ENCODE measurements around the gene SLX9. TPM values are rescaled to one million over a fixed set of nuclear protein-coding genes. Genes with fewer than 3 reads are reported as not detected.
"Not testable (repeated sequence)": the region's sequence is repeated elsewhere in the genome, so short reads cannot be mapped to it uniquely, and the experiment has no call there.

Gene SLX9
- total RNA-seq, 1 donor from 2014 or later: 33.1 TPM

DNA sequence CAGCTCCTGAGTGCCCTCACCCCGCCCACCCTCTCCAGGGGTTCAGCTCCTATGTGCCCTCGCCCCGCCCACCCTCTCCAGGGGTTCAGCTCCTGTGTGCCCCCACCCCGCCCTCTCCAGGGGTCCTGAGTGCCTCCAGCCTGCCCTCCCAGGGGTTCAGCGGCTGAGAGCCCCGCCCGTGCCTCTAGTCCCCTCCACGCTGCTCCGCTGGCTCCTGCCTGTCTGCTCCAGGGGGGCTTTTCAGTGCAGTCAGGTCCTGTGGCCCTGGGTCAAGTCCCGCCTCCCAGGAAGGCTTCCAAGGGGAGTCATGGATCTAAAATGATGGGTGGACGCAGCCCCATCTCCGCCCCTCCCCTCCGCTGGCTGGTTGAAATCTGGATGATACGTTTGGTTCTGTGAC is 33.8 kb downstream of the SLX9 start:
- H3K27ac Mint-ChIP-seq: peak overlapping the region; percentile 6
- TF ChIP-seq, protein P1, sequence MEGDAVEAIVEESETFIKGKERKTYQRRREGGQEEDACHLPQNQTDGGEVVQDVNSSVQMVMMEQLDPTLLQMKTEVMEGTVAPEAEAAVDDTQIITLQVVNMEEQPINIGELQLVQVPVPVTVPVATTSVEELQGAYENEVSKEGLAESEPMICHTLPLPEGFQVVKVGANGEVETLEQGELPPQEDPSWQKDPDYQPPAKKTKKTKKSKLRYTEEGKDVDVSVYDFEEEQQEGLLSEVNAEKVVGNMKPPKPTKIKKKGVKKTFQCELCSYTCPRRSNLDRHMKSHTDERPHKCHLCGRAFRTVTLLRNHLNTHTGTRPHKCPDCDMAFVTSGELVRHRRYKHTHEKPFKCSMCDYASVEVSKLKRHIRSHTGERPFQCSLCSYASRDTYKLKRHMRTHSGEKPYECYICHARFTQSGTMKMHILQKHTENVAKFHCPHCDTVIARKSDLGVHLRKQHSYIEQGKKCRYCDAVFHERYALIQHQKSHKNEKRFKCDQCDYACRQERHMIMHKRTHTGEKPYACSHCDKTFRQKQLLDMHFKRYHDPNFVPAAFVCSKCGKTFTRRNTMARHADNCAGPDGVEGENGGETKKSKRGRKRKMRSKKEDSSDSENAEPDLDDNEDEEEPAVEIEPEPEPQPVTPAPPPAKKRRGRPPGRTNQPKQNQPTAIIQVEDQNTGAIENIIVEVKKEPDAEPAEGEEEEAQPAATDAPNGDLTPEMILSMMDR (IDR thresholded peaks at IDR 0.05; ENCODE audit: unreplicated experiment): no peak
- no peaks in the 10 kb centered on the region for H3K4me1 Mint-ChIP-seq (ENCODE audit: low read depth)
- no peaks in the 10 kb centered on the region for H3K36me3 Mint-ChIP-seq (ENCODE audit: insufficient read depth)
- no peak for DNase-seq (ENCODE audit: low spot score, unreplicated experiment)
- H3K4me3 Mint-ChIP-seq (ENCODE audit: low read depth): no peak overlapping the region
- H3K9me3 Mint-ChIP-seq (ENCODE audit: low read depth): no peaks in the 10 kb centered on the region
- no peaks in the 10 kb centered on the region for H3K27me3 Mint-ChIP-seq

DNA sequence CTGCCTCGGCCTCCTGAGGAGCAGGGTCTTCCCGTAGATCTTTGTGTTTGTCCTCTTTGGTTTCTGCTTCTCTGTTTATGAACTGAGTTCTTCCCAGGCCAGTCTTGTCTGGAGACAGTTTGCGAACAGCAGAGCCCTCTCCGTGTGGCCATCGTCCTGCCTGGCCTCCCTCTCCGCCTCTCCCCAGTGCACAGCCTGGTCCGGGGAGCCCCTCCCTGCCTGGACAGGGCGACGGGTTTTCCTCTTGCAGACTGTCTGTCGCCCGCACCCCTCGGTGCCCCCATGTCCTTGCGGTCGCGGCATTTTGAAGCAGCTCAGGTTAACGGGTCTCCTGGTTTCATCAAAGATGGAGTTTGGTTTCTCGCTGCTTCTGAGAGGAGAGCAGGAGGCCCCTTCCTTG is 34.8 kb downstream of the SLX9 start:
- TF ChIP-seq, protein P1 (IDR thresholded peaks at IDR 0.05; ENCODE audit: unreplicated experiment): no peak
- Mint-ChIP-seq H3K27me3 (no peaks in the 10 kb centered on the region), H3K4me3 (ENCODE audit: low read depth) (no peak overlapping the region), H3K4me1 (ENCODE audit: low read depth) (no peaks in the 10 kb centered on the region), H3K36me3 (ENCODE audit: insufficient read depth) (peaks cover 2% of the 10 kb centered on the region), H3K9me3 (ENCODE audit: low read depth) (no peaks in the 10 kb centered on the region), H3K27ac (no peak overlapping the region)
- no peak for DNase-seq (ENCODE audit: low spot score, unreplicated experiment)

DNA sequence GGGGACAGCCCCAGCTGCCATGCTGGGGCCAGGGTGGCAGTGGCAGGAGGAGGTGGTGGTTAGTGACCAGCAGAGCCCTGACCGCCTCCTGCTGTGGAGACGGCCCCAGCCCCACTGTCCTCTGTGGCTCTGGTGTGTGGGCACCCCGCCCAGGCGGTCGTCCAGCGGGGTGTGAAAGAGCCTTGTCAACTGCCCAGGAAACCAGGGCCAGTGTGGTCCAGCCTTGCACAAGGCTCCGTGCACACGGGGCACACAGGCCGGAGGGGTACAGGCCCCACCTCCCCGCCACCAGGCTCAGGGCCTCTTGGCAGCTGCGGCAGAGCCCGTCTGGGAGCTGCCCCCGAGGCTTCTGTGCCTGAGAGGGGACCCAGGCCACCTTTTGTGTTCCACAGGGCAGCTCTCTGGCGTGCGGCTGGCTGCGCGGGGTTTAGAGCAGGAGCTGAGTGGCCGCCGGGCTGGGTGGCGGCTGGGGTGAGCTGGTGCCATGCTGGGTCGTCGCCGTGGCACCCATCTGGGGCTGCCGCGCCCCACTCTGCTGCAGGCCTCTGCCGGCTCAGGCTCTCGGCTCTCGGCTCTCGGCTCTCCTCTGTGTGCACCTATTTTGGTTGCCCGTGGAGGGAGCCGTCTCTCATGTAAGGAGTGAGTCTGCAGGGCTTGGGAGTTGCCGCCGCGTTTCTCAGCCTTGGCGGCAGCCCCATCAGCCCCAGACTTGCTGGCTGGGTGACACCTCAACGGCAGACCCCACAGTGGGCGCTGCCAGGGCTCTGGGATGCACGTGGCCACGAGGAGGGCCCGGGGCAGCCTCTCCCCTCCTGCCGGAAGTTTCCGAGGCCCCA is 36.1 kb downstream of the SLX9 start:
- no peaks in the 10 kb centered on the region for H3K4me1 Mint-ChIP-seq (ENCODE audit: low read depth)
- no peak for DNase-seq (ENCODE audit: low spot score, unreplicated experiment)
- TF ChIP-seq, protein P1 (IDR thresholded peaks at IDR 0.05; ENCODE audit: unreplicated experiment): no peak
- peaks cover 2% of the 10 kb centered on the region for H3K36me3 Mint-ChIP-seq (ENCODE audit: insufficient read depth)
- no peaks in the 10 kb centered on the region for H3K27me3 Mint-ChIP-seq
- no peak overlapping the region for H3K27ac Mint-ChIP-seq
- no peak overlapping the region for H3K4me3 Mint-ChIP-seq (ENCODE audit: low read depth)
- H3K9me3 Mint-ChIP-seq (ENCODE audit: low read depth): no peaks in the 10 kb centered on the region

DNA sequence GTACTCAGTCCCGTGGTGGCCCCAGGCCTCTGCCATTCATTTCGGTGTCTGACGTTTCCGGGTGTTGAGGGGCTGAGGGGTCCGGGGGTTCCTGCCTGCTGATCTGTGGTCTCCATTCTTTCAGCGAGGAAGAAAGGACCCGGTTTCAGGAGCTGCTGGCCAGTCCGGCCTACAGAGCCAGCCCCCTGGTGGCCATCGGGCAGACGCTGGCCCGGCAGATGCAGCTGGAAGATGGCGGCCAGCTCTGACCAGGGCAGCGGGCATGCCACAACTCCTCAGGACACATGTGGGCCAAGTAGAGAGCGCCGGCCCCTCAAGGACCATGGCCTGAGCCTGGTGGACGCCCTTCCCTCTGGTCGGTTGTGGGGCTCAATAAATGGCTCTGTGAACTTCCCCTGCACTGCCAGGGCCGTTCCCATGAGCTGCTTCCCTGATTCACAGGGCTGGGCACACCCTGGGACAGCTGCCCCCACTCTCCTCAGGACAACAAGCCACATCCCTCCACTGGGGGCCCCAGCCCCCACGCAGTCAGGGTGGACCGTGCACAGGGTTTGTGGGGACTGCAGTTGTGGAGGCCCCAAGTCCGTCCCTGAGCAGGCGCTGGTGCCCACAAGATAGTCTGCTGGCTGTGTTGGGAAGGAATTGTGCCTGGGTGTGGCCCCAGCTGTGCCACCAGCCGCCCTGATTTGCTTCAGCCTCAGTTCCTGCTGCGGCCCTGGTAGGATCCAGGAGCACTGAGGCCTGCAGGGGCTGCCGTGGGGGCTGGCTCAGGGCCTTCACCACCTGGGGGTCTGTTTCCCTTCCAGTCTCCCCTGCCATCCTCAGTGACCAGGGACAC is 36.9 kb downstream of the SLX9 start:
- not testable (repeated sequence) for H3K9me3 Mint-ChIP-seq (ENCODE audit: low read depth); H3K4me3 Mint-ChIP-seq (ENCODE audit: low read depth); H3K27ac Mint-ChIP-seq; H3K27me3 Mint-ChIP-seq; DNase-seq (ENCODE audit: low spot score, unreplicated experiment); H3K36me3 Mint-ChIP-seq (ENCODE audit: insufficient read depth); H3K4me1 Mint-ChIP-seq (ENCODE audit: low read depth)
- TF ChIP-seq, protein P1 (IDR thresholded peaks at IDR 0.05; ENCODE audit: unreplicated experiment): peak; percentile 35

- H3K27ac Mint-ChIP-seq: no peak overlapping the region
- peaks cover 2% of the 10 kb centered on the region for H3K36me3 Mint-ChIP-seq (ENCODE audit: insufficient read depth)
- no peaks in the 10 kb centered on the region for H3K4me1 Mint-ChIP-seq (ENCODE audit: low read depth)
- H3K4me3 Mint-ChIP-seq (ENCODE audit: low read depth): no peak overlapping the region
- no peaks in the 10 kb centered on the region for H3K9me3 Mint-ChIP-seq (ENCODE audit: low read depth)
- TF ChIP-seq, protein P1 (IDR thresholded peaks at IDR 0.05; ENCODE audit: unreplicated experiment): no peak
- no peaks in the 10 kb centered on the region for H3K27me3 Mint-ChIP-seq
- no peak for DNase-seq (ENCODE audit: low spot score, unreplicated experiment)
Measured at GRCh38 chr21:44977616-44978340, 37.9 kb downstream of the SLX9 start.
